HG03159 (cell line): Measurements from ENCODE around the gene LYPD8.
A peak's percentile ranks its signal among the peaks of the same experiment; 100 is the strongest.
"Not testable (repeated sequence)": the region's sequence is repeated elsewhere in the genome, so short reads cannot be mapped to it uniquely, and the experiment has no call there.

Experiments used
- ATAC-seq: cut with Tn5 transposase; IDR thresholded peaks from one replicate; pipeline ENCODE4 v1.9.1; 2021; ENCODE audit warnings: mild to moderate bottlenecking, moderate library complexity; ENCODE audit not compliant: unreplicated experiment

LYPD8 gene

DNA sequence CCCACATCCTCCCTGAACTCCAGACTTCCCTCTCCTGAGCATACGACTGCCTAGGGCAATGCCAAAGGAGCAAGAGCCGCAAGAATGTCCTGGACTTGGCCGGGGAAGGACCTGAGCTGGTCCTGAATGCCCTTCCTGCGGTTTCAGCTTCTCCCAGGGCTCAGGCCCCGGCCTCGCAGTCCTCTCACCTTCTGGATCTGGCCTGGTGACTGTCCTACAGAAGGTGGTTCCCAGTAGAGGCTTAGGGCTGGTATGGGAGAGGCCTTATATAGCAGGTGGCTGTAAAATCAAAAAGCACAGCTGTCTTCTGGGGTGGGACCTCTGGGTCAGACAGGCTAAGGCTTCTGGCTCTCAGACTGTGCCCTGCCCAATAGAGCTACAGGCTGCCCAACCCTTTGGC is at the start of gene LYPD8:
TSS of gene LYPD8 (minus strand) at position 243 of the 400 bp plus-strand sequence. CDS start 4,678 bp downstream, outside the sequence.
- ATAC-seq: no peak

DNA sequence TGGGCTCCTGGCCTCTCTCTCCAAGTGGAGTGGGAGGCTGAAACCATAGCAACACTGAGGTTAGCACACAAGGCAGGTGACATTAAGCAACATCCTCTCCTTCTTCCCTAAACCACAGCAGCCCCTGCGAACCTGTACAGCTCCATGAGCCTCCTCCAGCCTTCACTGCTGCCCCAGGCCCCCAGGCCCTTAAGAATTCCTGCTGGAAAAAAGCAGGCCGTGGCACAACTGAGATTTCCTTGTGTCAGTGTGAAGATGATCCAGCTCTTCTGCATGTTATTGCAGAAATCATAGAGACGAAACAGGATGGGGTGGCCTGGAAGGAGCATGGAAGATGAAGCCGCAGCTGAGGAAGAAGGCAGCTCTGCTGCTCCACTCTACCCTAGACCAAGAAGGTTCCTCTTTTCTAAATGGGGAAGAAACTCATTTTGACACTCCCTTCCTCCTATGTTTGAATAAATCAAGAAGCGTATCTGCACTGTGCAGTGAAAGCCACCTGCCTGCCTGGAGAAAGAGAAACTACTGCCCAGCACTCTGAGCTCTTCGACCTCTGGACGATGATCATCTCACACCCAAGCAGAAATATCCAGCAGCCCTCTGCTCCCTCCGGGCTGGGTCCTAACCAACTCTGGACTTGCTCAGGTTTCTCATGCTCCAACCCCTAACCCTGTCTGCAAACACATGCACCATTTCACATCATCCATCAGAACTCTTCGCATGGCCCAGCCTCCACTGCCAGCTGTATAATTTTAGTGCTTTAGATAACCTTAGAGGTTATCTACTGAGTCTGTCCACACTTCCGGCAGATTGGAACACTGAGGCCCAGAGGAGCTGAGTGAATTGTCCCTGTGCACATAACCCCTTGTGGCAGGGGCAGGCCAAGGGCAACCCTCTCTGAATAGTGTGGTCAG is 49.5 kb upstream of the LYPD8 start:
- ATAC-seq: peak; percentile 86

DNA sequence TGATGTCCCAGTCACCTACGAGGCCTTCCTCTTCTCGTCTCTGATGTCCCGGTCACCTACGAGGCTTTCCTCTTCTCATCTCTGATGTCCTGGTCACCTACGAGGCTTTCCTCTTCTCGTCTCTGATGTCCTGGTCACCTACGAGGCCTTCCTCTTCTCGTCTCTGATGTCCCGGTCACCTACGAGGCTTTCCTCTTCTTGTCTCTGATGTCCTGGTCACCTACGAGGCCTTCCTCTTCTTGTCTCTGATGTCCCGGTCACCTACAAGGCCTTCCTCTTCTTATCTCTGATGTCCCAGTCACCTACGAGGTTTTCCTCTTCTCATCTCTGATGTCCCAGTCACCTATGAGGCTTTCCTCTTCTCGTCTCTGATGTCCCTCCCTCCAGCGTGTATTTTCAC is 47.9 kb upstream of the LYPD8 start:
- not testable (repeated sequence) for ATAC-seq

- ATAC-seq: no peak
Measured at GRCh38 chr1:248802454-248802853, 46.9 kb upstream of the LYPD8 start.

GRCh38 chr1:248800459-248800858 is 44.9 kb upstream of the LYPD8 start:
- ATAC-seq: no peak

- ATAC-seq: no peak
Measured at GRCh38 chr1:248798791-248799190, 43.2 kb upstream of the LYPD8 start.

DNA sequence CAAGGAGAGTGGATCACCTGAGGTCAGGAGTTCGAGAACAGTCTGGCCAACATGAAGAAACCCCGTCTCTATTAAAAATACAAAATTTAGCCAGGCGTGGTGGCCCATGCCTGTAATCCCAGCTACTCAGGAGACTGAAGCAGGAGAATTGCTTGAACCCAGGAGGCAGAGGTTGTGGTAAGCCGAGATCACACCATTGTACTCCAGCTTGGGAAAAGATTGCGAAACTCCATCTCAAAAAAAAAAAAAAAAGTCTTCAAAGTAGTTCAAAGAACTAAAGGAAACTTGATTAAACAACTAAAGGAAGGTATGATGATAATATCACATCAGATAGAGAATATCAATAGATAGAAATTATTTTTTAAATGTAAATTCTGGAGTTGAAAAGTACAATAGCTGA is 39.1 kb upstream of the LYPD8 start:
- not testable (repeated sequence) for ATAC-seq

DNA sequence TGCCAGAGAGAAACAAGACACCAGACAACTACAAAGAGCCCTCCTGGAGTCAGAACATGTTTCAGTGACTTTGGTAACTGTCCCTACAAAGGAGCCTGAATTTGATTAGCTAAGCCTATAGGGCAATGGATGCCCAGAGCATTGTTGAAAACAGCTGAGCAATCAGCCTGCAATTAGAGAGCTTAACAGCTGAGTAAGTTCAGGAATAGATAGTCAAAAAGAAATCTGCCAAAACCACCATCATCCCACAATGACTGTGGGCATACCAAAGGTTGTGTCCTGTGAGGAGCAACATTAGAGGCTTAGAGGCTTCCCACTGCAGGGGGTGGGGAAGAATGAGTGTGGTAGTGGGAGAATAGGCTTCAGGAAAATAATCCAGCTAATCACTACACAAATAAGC is 38.0 kb upstream of the LYPD8 start:
- ATAC-seq: peak; percentile 85

DNA sequence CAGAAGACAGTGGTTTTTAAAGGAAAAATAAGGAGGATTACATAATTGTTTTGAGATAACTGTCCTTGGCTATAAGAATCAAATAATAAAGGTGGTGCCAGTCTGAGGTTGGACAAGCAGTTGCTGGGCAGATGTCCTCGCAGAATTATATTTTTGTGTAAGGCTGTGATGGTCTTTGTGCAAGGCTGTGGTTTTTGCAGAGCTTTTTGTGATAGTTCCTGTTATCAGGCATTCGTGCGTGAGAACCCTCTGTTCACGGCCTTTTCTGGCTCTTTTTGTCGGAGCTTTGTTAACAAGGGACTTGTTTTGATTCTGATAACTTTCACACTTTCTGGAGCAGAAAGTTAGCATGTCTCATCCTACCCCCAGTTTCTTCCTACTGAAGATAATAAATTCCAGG is 36.8 kb upstream of the LYPD8 start:
- ATAC-seq: peak; percentile 60

DNA sequence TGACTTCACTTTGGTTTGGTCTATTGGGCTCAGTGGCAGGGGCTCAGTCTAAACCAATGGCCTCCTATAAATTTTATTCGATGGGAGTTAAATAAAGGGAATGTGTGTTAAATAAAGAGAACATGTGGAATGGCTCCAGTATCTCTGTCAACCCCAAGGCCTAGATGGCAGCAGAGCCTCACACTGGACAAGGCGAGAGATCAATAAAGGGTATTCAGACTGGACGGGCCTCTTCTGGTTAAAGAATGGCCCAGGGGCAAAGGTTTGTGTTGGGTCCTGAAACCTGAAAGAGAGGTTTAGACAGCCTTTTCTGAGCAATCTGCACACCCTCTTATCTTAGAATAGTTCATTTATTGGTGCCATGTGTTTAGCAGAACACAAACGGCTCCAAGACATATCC is 35.5 kb upstream of the LYPD8 start:
- ATAC-seq: no peak

DNA sequence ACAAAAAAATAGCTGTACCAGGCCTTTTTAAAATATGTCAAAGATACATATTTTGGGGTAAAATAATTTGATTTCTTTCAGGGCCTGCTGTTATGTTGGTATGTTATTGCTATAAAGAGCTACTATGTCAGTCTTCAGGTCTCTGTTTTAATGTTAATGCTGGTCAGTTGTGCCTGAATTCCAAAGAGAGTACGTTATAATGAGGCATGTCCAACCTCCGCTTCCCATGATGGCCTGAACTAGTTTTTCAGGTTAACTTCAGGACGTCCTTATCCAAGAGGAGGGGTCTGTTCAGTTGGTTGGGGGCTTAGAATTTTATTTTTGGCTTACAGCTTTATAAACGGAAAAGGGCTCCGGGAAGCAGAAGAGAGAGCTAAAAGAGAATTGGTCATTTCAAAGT is 34.9 kb upstream of the LYPD8 start:
- ATAC-seq: no peak

DNA sequence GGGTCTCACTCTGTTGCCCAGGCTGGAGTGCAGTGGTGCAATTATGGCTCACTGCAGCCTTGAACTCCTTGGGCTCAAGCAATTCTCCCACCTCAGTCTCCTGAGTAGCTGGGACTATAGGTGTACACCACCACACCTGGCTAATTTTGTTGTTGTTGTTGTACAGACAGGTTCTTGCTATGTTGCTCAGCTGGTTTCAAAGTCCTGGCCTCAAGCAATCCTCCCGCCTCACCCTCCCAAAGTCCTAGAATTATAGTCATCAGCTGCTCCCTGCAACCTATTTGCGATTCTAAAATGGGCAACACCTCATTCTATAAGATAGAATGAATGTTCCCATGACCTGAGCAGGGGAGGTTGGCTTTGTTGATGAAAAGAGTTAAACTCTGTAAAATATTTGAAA is 33.8 kb upstream of the LYPD8 start:
- not testable (repeated sequence) for ATAC-seq

DNA sequence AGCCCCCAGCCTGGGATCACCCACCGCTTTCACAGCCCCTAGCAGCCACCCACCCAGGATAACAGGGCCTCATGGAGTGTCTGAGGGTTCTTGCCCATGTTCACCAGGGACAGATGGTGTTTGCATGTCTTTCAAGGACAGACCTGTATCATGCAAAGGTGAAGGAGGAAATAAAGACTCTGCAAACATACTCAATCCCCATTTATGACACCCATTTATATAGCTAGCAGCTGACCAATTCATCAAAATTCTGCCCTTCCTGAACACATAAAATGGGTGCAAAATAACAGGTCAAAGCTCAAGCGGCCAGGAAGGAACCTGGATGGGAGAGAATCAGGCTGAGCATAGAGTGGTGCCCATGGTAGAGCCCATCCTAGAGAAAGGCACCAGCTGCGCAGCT is 32.8 kb upstream of the LYPD8 start:
- ATAC-seq: no peak

DNA sequence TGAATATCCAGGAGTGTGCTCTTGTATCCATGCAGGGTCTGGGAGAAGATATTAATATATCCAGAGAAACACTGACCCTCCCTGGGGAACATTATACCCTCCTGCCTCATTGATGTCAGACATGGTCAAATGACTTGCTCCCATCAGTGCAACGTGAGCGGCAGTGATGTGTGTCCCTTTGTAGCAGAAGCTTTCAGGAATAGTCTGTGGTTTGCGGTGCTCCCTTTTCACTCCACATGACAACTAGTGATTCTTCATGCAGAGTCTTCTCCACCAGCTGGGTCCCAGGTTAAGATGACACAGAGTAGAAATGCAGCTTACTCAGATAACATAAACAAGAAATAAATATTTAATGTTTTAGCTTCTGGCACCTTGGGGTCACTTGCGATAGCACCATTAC is 31.9 kb upstream of the LYPD8 start:
- ATAC-seq: no peak

DNA sequence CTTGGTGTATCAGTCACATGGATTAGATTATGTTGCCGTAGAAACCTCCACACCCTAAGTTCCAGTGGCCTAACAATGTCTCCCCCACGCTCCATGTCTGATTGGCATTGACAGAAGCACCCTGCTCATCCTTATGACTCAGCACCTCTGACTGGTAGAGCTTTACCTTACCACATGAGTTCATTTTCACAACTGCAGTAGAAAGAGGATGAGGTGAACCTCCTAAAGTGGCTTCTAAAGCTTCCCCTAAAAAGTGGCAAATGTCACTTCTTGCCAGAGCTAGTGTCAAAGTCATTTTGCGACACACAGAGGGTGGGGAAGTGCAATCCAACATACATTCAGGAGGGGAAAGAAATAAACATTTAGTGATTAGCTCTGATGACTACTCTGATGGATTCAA is 30.6 kb upstream of the LYPD8 start:
- peak; percentile 70 for ATAC-seq

DNA sequence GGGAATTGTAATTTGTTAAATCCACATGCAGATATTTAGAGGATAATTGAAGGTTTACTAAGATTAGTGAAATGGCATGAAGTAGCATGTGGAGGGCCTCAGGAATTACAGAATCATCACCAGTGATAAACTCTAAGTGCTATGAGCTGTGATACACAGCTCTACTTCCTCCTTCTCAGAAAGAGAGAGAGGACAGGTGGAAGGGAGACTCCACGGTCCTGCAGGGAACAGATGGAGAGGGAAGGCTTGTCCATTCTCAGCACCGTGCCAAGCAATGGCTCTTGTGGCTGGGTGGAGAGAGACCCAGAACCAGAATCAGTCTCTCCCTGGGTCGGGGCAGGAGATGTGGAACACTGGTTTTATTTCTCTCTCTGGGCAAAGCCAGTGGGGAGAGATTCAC is 27.8 kb upstream of the LYPD8 start:
- no peak for ATAC-seq

DNA sequence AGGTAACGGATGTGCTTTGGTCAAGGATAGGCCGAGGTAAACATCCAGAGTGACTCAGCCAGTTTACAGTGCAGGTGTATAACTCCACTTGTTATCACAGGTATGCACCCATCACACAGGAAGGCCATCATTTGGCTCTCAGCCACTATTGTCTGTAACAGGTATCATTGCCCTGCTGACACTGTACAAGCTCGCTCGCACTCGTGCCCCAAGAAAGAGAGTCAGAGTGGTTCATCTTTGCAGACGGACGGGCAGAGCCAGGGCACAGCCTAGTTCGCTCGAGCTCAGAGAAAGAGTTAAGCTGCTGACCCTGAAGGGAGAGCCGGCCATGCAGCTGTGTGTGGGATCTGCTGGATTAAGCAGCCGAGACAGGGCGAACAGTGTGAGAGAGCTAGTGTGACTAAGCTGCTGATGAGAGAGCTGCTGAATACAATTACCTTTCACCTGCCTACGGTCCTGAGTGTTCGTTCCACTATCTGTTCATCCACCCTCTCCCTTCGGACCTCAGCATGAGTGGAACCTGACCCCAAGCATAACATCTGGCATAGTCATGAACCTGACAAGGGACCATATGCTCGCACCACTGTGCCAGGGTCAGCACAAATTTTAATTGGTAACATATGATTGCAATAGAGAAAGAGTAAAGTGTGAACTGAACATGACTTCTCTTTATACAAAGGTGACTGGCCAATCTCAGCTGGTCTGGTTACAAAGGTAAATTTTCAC is 27.0 kb upstream of the LYPD8 start:
- ATAC-seq: no peak

DNA sequence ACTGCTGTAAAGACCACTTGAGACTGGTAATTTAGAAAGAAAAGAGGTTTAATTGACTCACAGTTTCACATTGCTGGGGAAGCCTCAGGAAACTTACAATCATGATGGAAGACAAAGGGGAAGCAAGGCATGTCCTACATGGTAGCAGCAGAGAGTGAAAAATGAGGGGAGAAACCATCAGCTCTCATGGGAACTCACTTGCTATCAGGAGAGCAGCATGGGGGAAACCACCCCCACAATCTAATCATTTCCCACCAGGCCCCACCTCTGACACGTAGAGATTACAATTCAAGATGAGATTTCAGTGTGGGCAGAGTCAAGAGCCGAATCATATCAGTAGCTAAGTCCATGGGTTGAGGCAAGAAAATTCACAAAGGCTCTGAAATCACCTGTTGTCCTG is 23.8 kb upstream of the LYPD8 start:
- no peak for ATAC-seq

DNA sequence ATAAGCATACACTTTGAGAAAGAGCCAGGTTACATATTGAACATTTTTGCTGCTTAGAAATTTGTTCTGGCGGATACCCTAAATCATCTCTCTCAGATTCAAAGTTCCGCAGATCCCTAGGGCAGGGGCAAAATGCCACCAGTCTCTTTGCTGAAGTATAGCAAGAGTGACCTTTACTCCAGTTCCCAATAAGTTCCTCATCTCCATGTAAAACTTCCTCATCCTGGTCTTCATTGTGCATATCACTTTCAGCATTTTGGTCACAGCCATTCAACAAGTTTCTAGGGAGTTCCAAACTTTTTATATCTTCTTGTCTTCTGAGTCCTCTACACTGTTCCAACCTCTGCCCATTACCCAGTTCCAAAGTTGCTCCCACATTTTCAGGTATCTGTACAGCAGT is 23.3 kb upstream of the LYPD8 start:
- ATAC-seq: no peak

- ATAC-seq: no peak
Measured at GRCh38 chr1:248776991-248777390, 21.4 kb upstream of the LYPD8 start.

- no peak for ATAC-seq
Measured at GRCh38 chr1:248775441-248775840, 19.9 kb upstream of the LYPD8 start.

GRCh38 chr1:248759644-248760043 is 4.1 kb upstream of the LYPD8 start:
- no peak for ATAC-seq
